PFSK-1 (cell line): ENCODE data around the gene MAFB.

Experiments used
- FOXP2 ChIP-seq: optimal IDR thresholded peaks from 2 replicates; pipeline ENCODE3; 2011; ENCODE audit warnings: borderline replicate concordance, control low read depth, inconsistent platforms; ENCODE audit not compliant: insufficient read depth; ENCODE audit errors: extremely low read length, extremely low read depth
- POLR2AphosphoS5 ChIP-seq: IDR thresholded peaks from 2 replicates; pipeline ENCODE4 v1.6.1; 2012; ENCODE audit warnings: low read depth, mild to moderate bottlenecking, control low read depth, low read length, moderate library complexity
- REST ChIP-seq, 2 experiments: IDR thresholded peaks; 2 replicates each; pipeline versions ENCODE4 v1.6.1 to v1.8.0; 2011 to 2012; ENCODE audit warnings: low read depth in 2 of 2, low read length in 2 of 2, control low read depth in 1 of 2, inconsistent platforms in 1 of 2, mild to moderate bottlenecking in 1 of 2, moderate library complexity in 1 of 2; ENCODE audit not compliant: insufficient read depth in 1 of 2
- SIN3A ChIP-seq: IDR thresholded peaks from 2 replicates; pipeline ENCODE4 v1.6.1; 2012; ENCODE audit warnings: mild to moderate bottlenecking, low read length, moderate library complexity, borderline replicate concordance; ENCODE audit not compliant: insufficient read depth
- TAF1 ChIP-seq: IDR thresholded peaks from 2 replicates; pipeline ENCODE4 v1.6.1; 2012; ENCODE audit warnings: low read length, control low read depth, borderline replicate concordance; ENCODE audit not compliant: insufficient read depth

MAFB gene

GRCh38 chr20:40711079-40711478 lies 22.0 kb upstream of the MAFB start:
- no peak for TF ChIP-seq SIN3A
- TF ChIP-seq FOXP2, result no peak
- no peak for TF ChIP-seq TAF1
- no peak for TF ChIP-seq POLR2AphosphoS5
- TF ChIP-seq REST (IDR thresholded peaks at IDR 0.05; ENCODE audit: insufficient read depth in 1 of 2, low read depth in 2 of 2, low read length in 2 of 2), result no peak

GRCh38 chr20:40710603-40711002 lies 21.6 kb upstream of the MAFB start:
- no peak for TF ChIP-seq REST (IDR thresholded peaks at IDR 0.05; ENCODE audit: insufficient read depth in 1 of 2, low read depth in 2 of 2, low read length in 2 of 2)
- no peak for TF ChIP-seq SIN3A
- TF ChIP-seq FOXP2, result no peak
- no peak for TF ChIP-seq POLR2AphosphoS5
- no peak for TF ChIP-seq TAF1

GRCh38 chr20:40706977-40707582 lies 18.0 kb upstream of the MAFB start:
- TF ChIP-seq FOXP2 (no peak), TAF1 (no peak), REST (IDR thresholded peaks at IDR 0.05; ENCODE audit: insufficient read depth in 1 of 2, low read depth in 2 of 2, low read length in 2 of 2) (no peak), SIN3A (no peak), POLR2AphosphoS5 (no peak)

GRCh38 chr20:40705413-40705812 lies 16.4 kb upstream of the MAFB start:
- no peak for TF ChIP-seq REST (IDR thresholded peaks at IDR 0.05; ENCODE audit: insufficient read depth in 1 of 2, low read depth in 2 of 2, low read length in 2 of 2)
- no peak for TF ChIP-seq POLR2AphosphoS5
- TF ChIP-seq TAF1, result no peak
- no peak for TF ChIP-seq FOXP2
- TF ChIP-seq SIN3A, result no peak

- TF ChIP-seq POLR2AphosphoS5 (no peak), FOXP2 (no peak), TAF1 (no peak), SIN3A (no peak), REST (IDR thresholded peaks at IDR 0.05; ENCODE audit: insufficient read depth in 1 of 2, low read depth in 2 of 2, low read length in 2 of 2) (no peak)
Measured at GRCh38 chr20:40704828-40705227, 15.8 kb upstream of the MAFB start.
